HG03457 (cell line): ENCODE measurements around the gene GDF7.

Source experiments
- ATAC-seq: cut with Tn5 transposase; IDR thresholded peaks from one replicate; pipeline ENCODE4 v1.9.1; 2021; ENCODE audit warnings: moderate number of reproducible peaks; ENCODE audit not compliant: unreplicated experiment

The GDF7 gene

GRCh38 chr2:20666304-20667150 is at the start of gene GDF7:
TSS of gene GDF7 (plus strand) at chr2:20667144. CDS start at chr2:20667240, 96 bp downstream.
- ATAC-seq = no peak

- ATAC-seq = no peak
These were observed 49.0 kb upstream of the GDF7 start for GRCh38 chr2:20617892-20618467.

DNA sequence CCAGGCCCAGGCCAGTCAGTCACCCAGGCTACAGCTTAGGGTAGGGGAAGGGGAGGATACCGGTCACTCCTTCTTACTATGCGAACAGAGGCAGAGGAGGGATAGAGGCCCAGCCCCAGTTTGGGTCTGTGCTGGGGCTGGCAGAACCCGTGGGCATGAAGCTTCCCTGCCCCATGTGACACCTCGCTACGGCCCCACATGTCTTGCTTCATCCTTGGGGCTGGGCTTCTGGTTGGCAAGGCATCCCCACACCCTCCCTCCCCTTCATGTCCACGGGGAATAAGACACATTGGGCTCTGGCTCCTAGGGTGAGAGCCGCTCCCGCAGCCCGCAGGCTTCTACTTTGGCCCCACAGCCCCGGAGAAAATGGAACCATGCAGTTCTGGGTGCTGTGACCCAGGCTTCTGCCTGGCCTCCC is 48.5 kb upstream of the GDF7 start:
- no peak for ATAC-seq

GRCh38 chr2:20618886-20619521 is 47.9 kb upstream of the GDF7 start:
- ATAC-seq = no peak

DNA sequence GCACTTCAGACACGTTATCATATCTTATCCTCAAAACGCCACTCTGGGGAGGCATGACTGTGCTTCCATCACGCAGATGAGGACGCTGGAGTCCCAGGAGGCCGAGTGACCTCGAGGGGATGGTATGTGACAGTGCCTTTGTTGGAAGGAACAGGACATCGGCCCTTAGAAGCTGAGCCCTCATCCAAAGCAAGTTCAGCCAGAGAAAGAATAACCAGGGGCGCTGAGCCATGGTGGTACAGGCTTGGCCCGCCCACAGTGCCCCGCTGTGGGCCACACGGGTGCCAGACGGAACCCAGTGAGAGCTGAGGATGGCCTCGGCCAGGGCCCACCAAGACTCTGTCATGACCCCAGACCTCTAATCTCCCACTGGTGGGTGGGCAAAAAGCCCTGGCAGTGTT is 47.3 kb upstream of the GDF7 start:
- no peak for ATAC-seq

- ATAC-seq = no peak
These were observed 46.7 kb upstream of the GDF7 start for GRCh38 chr2:20620271-20620681.

- ATAC-seq = no peak
These were observed 46.1 kb upstream of the GDF7 start for GRCh38 chr2:20620696-20621365.

DNA sequence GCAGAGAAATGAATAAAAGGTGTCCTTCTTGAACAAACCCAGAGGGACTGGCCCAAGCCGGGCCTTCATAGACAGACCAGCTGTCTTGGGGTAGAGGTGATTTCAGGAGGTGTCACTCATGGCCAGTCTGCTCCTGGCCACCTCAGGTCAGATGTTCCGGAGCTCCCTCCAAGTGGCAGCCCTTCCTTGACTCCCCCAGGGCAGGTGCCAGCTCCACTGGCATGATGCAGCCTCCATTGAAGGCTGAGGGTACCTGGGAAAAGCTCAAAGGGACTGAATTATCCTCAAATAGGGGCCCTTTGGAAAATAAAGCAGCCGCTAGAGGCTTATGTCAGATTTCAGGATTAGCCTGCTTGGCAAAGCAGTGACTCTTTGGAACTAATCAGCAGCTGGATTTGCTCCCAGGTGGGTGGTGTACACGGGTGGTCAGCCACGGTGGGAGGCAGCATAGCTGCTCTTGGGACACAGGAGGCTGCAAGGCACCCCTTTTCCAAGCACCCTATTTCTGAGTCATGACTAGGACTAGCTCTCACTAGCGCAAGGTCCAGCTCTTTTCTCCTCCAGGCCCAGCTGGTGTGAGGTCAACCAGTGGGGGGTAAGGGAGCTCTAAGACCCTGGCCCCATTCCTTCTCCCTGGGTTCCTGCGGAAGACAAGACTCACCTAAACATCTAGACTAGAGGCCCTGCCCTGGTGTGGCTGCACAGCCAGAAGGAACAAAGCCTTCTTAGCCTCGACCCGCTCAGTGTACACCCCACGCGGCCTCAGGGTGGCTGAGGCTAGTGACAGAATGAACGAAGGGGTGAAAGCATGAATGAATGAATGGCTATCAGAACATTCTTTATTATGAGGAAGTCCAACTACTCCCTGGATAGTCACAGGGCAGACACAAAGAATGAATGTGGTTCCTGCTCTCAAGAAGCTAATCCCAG is 45.3 kb upstream of the GDF7 start:
- no peak for ATAC-seq

DNA sequence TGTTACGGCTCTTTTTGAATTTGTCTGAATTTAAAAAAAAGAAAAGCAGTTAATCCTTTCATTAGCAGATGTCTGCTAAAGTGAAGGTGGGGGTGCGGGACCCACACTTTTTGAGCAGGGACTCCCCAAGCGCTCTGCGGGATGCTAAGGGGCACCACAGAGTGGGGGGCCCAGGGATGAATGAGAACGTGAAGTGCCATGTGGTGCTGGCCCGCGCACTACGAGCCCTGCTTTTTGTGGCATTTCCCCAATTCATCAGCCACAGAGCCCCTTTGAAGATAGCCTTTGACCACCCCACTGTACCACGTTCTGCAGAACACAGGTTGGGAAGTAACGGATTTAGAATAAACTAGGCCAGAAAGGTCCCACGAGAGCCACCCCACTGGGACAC is 44.7 kb upstream of the GDF7 start:
- ATAC-seq = no peak

DNA sequence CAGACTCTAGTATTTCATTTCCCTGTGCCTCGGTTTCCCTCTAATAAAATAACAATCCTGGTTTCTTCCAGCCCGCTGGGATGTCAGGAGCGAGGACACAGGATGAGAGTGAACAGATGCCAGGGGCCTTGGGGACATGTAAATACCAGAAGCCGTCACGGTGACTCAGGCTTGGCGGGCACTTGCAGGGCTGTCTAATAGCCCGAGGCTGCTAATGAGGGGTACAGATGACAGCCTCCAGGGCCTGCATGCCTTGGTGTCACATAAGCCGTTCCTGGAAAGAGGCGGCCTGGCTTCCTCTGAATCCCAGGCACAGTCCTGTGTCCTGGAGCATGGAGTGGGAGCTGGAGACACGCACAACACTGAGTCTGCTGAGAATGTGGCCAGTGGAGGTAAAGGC is 44.2 kb upstream of the GDF7 start:
- ATAC-seq = no peak

DNA sequence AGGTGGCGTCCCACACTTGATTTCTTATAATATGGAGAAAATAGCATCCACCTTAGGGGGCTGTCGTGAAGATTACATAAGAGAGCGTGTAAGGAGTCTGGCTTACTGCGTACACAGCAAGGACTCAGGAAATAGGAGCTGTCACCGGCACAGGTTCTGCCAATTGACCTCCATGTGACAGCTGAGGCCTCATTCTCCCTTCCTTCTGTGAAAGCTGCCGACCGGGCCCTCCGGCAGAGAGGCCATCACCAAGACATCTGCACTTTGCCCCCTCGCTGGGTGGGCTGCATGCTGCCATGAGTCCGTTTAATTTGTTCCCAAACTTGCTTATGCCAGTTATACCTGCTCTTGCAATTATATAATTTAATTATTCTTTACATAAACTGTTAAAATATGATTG is 43.7 kb upstream of the GDF7 start:
- no peak for ATAC-seq

DNA sequence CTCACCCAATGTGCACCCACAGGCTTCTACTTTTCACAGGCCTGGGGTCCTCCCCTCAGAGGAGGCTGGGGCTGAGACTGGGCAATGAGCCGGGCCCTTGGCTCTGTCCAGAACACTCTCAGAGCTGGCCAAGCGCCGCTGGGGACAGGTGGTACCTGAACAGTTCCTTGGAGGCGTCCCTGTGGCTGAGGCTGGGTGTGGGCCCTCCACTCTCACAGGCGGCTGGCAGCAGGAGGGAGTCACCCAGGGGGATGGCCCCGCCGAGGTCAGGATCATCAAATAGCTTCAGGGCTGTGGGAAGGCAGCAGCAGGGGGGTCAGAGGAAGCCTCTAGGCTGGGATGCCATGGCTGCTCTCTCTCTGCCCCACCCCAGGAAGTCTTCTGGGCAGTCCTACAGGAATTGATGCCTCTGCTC is 43.2 kb upstream of the GDF7 start:
- no peak for ATAC-seq

GRCh38 chr2:20624156-20624883 is 42.6 kb upstream of the GDF7 start:
- ATAC-seq = no peak

DNA sequence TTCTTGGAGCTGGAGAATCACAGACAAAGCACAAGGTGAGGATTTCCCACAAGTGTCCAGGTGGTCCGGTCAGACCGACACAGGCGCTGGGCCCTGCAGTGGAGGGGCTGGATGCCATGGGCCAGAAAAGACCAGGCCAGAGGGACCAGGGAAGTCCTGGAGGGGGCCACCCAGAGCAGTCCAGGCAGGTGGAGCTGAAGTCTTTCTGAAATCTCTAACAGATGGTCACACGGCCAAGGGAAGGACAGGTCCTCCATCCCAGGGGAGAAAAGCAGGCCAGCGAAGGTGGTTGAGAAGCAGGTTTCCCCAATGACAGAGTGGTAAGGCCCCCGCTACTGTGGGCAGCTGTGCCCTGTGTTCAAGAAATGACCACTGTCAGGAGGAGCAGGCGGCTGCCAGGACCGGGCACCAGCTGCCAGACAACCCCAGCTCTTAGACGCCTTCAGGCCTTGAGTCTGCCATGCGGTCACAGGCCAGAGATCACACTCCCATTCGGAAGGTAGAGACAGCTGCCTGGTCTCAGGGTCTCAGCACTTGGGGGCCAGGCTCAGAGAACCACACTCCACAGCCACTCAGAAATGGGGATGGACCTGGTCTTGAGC is 42.0 kb upstream of the GDF7 start:
- ATAC-seq = no peak

DNA sequence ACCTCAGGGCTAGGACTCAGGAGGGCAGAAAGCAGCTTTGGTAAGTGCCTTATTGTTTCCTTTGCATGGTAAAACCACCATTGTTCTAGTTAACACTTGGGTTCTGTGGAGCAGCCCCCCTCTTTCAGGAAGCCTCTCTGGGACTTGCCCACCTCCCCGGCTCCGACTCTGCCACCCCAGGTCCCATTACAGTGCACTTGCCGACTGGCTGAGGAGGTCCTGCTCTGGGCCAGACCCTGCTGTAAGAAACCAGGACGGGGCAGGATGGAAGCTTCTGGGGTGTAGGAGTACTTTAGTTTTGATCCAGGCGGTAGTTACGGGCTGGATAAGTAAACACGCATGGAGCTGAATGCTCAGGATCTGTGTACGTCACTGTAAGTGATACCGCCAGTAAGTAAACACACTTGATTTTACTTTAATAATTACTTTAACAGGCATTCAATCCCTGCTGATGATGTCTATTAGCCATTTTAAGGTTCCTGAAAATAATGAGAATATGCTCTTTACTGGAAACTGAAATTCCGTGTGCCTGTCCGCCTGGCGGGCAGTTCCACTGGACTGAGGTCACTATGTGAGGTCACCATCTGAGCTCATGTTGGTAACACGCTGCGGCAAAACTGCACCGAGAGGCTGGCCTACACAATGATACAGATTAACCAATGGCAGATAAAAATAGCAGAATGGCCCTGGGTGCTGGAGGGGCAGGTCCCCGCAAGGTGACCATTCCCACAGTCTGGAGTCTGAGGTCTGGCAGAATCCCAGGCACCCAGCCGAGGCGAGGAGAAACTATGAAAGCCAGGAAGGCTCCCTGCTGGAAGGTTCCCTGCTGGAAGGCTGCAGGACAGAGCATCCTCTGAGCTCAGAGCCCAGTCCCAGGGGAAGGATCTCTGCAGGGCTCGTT is 41.2 kb upstream of the GDF7 start:
- ATAC-seq = no peak

- ATAC-seq = no peak
These were observed 40.6 kb upstream of the GDF7 start for GRCh38 chr2:20626392-20626697.

DNA sequence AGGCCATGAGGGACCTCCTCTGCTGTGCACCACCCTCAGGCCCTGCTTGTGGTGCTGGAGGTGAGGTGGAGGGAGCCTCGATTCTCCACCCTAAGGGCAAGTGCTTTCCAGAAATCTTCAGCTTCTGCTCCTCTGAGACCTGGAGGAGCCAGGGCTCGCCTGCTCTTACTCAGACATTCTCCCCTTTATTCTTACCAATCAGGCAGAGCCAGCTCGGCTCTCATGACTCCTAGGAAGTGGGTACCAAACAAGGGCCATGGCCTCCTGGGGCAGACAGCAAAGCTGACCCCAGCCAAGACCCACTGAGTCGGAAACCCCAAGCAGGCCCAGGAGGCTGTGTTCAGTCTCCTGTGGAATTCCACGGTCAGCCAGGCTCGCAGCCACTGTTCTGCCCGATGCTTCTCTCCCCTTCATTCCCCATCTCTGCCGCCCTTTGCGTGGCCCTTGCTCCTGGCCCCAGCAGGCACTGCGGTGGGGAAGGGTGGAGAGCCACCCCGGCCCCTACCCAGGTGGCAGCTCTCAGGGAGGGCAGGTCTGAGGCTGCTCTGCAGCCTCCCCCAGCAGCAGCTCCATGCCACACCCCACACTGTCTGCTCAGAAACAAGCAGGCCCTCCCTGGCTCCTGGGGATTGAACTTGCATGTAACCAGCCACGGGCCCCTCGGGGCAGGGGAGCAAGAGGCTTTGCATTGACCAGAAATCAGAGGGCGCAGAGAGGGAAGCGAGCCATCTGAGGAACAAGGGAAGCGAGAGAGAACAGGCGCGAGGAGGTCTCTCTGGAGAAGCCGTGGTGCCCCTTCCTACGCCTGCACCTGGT is 40.0 kb upstream of the GDF7 start:
- ATAC-seq = no peak
